ENCODE data around the gene RNF138. TPM values are rescaled to one million over a fixed set of nuclear protein-coding genes. Genes with fewer than 3 reads are reported as not detected.

Gene RNF138
- total and polyA plus RNA-seq, 4 donors = 6.9 to 24.7 (median 12.3) TPM

DNA sequence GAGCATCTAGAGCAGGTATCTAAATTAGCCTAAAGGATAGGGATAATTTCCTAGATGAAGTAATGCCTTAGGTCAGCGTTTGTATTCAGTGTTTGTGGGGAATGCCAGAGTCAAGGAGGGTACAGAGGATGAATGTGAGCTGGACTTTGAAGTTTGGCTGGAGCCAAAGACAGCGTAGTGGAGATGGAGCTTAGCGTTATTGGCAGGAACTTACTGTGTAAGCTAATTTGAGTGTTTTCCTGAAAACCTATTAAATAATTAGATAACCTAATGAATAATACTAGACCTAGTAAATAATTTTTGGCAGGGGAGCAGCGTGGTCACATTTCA is 4.2 kb downstream of the RNF138 start:
- no peaks in the 10 kb centered on the region for H3K9me3 ChIP-seq (ENCODE audit: control insufficient read depth in 4 of 4, low read length in 3 of 4)
- H3K27me3 ChIP-seq (ENCODE audit: control insufficient read depth in 4 of 4, insufficient read depth in 4 of 4, low read length in 3 of 4) = no peaks in the 10 kb centered on the region
- H3K4me3 ChIP-seq (ENCODE audit: low read depth in 1 of 3, low read length in 3 of 3) = no peak overlapping the region
- H3K27ac ChIP-seq (ENCODE audit: low read depth in 1 of 2, low read length in 2 of 2) = peak overlapping the region in 1 of 2 donors; percentile 5
- no peak overlapping the region for H3K9ac ChIP-seq (ENCODE audit: low read depth in 1 of 2, low read length in 2 of 2)
- no peak for TF ChIP-seq FOXA1 (IDR thresholded peaks at IDR 0.05)
- no peak for TF ChIP-seq NR2F2 (IDR thresholded peaks at IDR 0.05)
- peak in 1 of 2 donors; percentile 25 for TF ChIP-seq RAD21 (IDR thresholded peaks at IDR 0.05)
- TF ChIP-seq, protein P1, sequence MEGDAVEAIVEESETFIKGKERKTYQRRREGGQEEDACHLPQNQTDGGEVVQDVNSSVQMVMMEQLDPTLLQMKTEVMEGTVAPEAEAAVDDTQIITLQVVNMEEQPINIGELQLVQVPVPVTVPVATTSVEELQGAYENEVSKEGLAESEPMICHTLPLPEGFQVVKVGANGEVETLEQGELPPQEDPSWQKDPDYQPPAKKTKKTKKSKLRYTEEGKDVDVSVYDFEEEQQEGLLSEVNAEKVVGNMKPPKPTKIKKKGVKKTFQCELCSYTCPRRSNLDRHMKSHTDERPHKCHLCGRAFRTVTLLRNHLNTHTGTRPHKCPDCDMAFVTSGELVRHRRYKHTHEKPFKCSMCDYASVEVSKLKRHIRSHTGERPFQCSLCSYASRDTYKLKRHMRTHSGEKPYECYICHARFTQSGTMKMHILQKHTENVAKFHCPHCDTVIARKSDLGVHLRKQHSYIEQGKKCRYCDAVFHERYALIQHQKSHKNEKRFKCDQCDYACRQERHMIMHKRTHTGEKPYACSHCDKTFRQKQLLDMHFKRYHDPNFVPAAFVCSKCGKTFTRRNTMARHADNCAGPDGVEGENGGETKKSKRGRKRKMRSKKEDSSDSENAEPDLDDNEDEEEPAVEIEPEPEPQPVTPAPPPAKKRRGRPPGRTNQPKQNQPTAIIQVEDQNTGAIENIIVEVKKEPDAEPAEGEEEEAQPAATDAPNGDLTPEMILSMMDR (IDR thresholded peaks at IDR 0.05; ENCODE audit: low read depth, low read length, missing input control) = no peak
- TF ChIP-seq SP1 (IDR thresholded peaks at IDR 0.05) = peak; percentile 74
- TF ChIP-seq TAF1 (conservative IDR thresholded peaks at IDR 0.05) = no peak
- no peak for TF ChIP-seq MAX (IDR thresholded peaks at IDR 0.05)
- peak; percentile 91 to 93 for TF ChIP-seq HNF4A (conservative IDR thresholded peaks at IDR 0.05)
- no peak for TF ChIP-seq YY1 (IDR thresholded peaks at IDR 0.05)
- TF ChIP-seq GABPA (IDR thresholded peaks at IDR 0.05 in 1 of 2, conservative IDR thresholded peaks at IDR 0.05 in 1 of 2) = no peak
- TF ChIP-seq JUND (IDR thresholded peaks at IDR 0.05) = peak in 1 of 2 donors; percentile 60
- no peak for TF ChIP-seq EGR1 (IDR thresholded peaks at IDR 0.05; ENCODE audit: low read depth in 2 of 2)
- TF ChIP-seq RXRA (IDR thresholded peaks at IDR 0.05) = peak; percentile 47 to 49
- peak; percentile 82 for TF ChIP-seq HNF4G (IDR thresholded peaks at IDR 0.05)
- TF ChIP-seq REST (IDR thresholded peaks at IDR 0.05) = no peak
- DNase-seq (ENCODE audit: low spot score) = no peak
- 33% methylated on average over 4 of the region's 4 CpGs for WGBS
- peaks cover 0 to 4% (median 0%) of the 10 kb centered on the region in 4 donors for H3K36me3 ChIP-seq (ENCODE audit: control insufficient read depth in 4 of 4, insufficient read depth in 3 of 4, low read depth in 1 of 4, low read length in 3 of 4)
- peaks cover 10 to 51% (median 33%) of the 10 kb centered on the region in 4 donors for H3K4me1 ChIP-seq (ENCODE audit: control insufficient read depth in 4 of 4, insufficient read depth in 4 of 4, low read length in 3 of 4)

GRCh38 chr18:32096946-32097345 is 5.3 kb downstream of the RNF138 start:
- H3K4me3 ChIP-seq (ENCODE audit: low read depth in 1 of 3, low read length in 3 of 3) = no peak overlapping the region
- WGBS = 86% methylated on average over 2 of the region's 2 CpGs
- H3K27ac ChIP-seq (ENCODE audit: low read depth in 1 of 2, low read length in 2 of 2) = no peak overlapping the region
- H3K4me1 ChIP-seq (ENCODE audit: control insufficient read depth in 4 of 4, insufficient read depth in 4 of 4, low read length in 3 of 4) = peaks cover 10 to 45% (median 33%) of the 10 kb centered on the region in 4 donors
- no peaks in the 10 kb centered on the region for H3K9me3 ChIP-seq (ENCODE audit: control insufficient read depth in 4 of 4, low read length in 3 of 4)
- H3K9ac ChIP-seq (ENCODE audit: low read depth in 1 of 2, low read length in 2 of 2) = no peak overlapping the region
- no peak for DNase-seq (ENCODE audit: low spot score)
- H3K36me3 ChIP-seq (ENCODE audit: control insufficient read depth in 4 of 4, insufficient read depth in 3 of 4, low read depth in 1 of 4, low read length in 3 of 4) = peaks cover 0 to 4% (median 0%) of the 10 kb centered on the region in 4 donors
- H3K27me3 ChIP-seq (ENCODE audit: control insufficient read depth in 4 of 4, insufficient read depth in 4 of 4, low read length in 3 of 4) = no peaks in the 10 kb centered on the region
- TF ChIP-seq RXRA (IDR thresholded peaks at IDR 0.05) = no peak
- TF ChIP-seq FOXA2 (IDR thresholded peaks at IDR 0.05) = no peak
- TF ChIP-seq, protein P1 (IDR thresholded peaks at IDR 0.05; ENCODE audit: low read depth, low read length, missing input control) = no peak
- TF ChIP-seq NR2F2 (IDR thresholded peaks at IDR 0.05) = no peak
- no peak for TF ChIP-seq MAX (IDR thresholded peaks at IDR 0.05)
- no peak for TF ChIP-seq JUND (IDR thresholded peaks at IDR 0.05)
- no peak for TF ChIP-seq REST (IDR thresholded peaks at IDR 0.05)
- TF ChIP-seq SP1 (IDR thresholded peaks at IDR 0.05) = no peak
- no peak for TF ChIP-seq EGR1 (IDR thresholded peaks at IDR 0.05; ENCODE audit: low read depth in 2 of 2)
- TF ChIP-seq, protein P2, sequence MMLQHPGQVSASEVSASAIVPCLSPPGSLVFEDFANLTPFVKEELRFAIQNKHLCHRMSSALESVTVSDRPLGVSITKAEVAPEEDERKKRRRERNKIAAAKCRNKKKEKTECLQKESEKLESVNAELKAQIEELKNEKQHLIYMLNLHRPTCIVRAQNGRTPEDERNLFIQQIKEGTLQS (IDR thresholded peaks at IDR 0.05) = no peak
- no peak for TF ChIP-seq TAF1 (conservative IDR thresholded peaks at IDR 0.05)
- no peak for TF ChIP-seq HNF4A (conservative IDR thresholded peaks at IDR 0.05)
- no peak for TF ChIP-seq FOXA1 (IDR thresholded peaks at IDR 0.05)
- TF ChIP-seq RAD21 (IDR thresholded peaks at IDR 0.05) = no peak
- no peak for TF ChIP-seq YY1 (IDR thresholded peaks at IDR 0.05)
